ENCODE data around the gene TOB1.

DNA sequence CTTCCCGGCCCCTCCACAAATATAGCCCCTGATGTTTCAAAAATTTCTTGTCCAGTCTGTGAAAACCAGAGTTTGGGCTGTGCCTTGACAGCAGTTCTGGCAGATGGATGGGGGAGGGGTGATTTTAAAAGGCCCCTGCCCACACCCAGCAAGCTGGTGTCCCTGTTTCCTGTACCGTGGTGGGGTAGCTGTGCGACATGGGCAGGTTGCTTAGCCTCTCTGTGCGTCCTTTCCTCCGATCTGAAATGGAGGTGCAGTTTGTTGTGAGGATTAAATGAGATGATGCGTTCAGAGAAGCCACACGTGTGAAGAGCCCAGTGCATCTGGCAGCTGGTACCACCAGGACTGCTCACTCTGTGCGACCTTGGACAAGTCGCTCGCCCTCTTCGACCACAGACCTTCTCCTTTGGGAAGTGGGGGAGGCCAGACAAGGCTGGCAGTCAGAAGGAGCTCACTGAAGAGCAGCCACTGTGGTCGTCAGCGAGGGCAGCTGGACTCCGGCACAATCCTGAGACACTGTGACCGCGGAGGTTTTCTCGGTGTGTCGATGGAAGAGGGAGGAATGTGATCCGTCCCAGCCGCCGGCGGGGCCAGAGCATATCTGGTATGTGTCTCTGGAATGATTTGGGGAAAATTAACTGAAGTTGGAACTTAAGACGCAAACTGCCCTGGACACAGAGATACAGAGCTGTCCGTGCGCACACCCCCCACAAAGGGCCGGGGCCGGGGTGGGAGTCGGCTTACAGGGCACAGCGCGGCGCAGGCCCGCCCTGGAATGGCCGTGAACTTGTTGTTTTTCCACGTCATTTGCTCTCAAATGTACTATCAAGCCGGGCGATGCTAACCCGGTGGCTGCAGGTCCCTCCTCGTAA lies 31.5 kb downstream of the TOB1 start:
- TF ChIP-seq, protein P1, sequence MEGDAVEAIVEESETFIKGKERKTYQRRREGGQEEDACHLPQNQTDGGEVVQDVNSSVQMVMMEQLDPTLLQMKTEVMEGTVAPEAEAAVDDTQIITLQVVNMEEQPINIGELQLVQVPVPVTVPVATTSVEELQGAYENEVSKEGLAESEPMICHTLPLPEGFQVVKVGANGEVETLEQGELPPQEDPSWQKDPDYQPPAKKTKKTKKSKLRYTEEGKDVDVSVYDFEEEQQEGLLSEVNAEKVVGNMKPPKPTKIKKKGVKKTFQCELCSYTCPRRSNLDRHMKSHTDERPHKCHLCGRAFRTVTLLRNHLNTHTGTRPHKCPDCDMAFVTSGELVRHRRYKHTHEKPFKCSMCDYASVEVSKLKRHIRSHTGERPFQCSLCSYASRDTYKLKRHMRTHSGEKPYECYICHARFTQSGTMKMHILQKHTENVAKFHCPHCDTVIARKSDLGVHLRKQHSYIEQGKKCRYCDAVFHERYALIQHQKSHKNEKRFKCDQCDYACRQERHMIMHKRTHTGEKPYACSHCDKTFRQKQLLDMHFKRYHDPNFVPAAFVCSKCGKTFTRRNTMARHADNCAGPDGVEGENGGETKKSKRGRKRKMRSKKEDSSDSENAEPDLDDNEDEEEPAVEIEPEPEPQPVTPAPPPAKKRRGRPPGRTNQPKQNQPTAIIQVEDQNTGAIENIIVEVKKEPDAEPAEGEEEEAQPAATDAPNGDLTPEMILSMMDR (conservative IDR thresholded peaks at IDR 0.05), result no peak
- TF ChIP-seq EZH2 (IDR thresholded peaks at IDR 0.05; ENCODE audit: low read depth), result no peak

Data from PC-9 (cell line).